ENCODE data around the gene SLC1A1.

DNA sequence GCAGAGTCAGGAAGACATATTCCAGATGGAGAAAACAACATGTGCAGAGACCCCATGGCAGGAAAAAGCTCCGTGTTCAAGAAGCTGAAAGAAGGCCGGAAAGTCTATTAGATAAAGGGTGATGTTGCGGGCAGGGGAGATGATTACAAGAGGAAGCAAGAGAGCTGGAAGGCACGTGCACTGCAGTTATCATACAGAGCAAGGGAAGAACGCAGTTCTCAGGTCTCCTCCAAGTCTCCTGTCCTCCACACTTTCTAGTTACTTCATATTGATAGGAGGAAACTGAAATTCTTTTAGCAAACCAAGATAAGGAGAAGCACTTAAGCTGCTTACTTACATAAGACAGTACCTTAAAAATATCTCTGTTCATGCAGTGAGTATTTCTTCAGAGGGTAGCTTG lies 113.6 kb downstream of the SLC1A1 start:
- TF ChIP-seq, protein P1, sequence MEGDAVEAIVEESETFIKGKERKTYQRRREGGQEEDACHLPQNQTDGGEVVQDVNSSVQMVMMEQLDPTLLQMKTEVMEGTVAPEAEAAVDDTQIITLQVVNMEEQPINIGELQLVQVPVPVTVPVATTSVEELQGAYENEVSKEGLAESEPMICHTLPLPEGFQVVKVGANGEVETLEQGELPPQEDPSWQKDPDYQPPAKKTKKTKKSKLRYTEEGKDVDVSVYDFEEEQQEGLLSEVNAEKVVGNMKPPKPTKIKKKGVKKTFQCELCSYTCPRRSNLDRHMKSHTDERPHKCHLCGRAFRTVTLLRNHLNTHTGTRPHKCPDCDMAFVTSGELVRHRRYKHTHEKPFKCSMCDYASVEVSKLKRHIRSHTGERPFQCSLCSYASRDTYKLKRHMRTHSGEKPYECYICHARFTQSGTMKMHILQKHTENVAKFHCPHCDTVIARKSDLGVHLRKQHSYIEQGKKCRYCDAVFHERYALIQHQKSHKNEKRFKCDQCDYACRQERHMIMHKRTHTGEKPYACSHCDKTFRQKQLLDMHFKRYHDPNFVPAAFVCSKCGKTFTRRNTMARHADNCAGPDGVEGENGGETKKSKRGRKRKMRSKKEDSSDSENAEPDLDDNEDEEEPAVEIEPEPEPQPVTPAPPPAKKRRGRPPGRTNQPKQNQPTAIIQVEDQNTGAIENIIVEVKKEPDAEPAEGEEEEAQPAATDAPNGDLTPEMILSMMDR (IDR thresholded peaks at IDR 0.05), result no peak
- no peak for TF ChIP-seq POLR2A (IDR thresholded peaks at IDR 0.05)

Measured in esophagus squamous epithelium (tissue), 4 donors.